GM18520 (cell line): ENCODE results near the gene TRAPPC14.
"Not testable (repeated sequence)": the region's sequence is repeated elsewhere in the genome, so short reads cannot be mapped to it uniquely, and the experiment has no call there.

Source experiments
- ATAC-seq: cut with Tn5 transposase; IDR thresholded peaks from one replicate; pipeline ENCODE4 v1.9.1; 2021; ENCODE audit not compliant: unreplicated experiment

TRAPPC14 gene

GRCh38 chr7:100158229-100159098 is at the start of gene TRAPPC14:
Gene TRAPPC14 (minus strand): TSS chr7:100158723. CDS start chr7:100158499, 224 bp downstream.
- peak; percentile 75 for ATAC-seq

GRCh38 chr7:100204454-100204853 is 45.9 kb upstream of the TRAPPC14 start:
- ATAC-seq: no peak

GRCh38 chr7:100200693-100201092 is 42.2 kb upstream of the TRAPPC14 start:
- no peak for ATAC-seq

GRCh38 chr7:100198266-100198665 is 39.7 kb upstream of the TRAPPC14 start:
- ATAC-seq: no peak

GRCh38 chr7:100195901-100196322 is 37.4 kb upstream of the TRAPPC14 start:
- ATAC-seq: not testable (repeated sequence)

- ATAC-seq: no peak
These were observed 36.7 kb upstream of the TRAPPC14 start for GRCh38 chr7:100195222-100195621.

- no peak for ATAC-seq
These were observed 34.4 kb upstream of the TRAPPC14 start for GRCh38 chr7:100192969-100193368.

GRCh38 chr7:100192281-100192862 is 33.8 kb upstream of the TRAPPC14 start:
- not testable (repeated sequence) for ATAC-seq

GRCh38 chr7:100191775-100192174 is 33.3 kb upstream of the TRAPPC14 start:
- ATAC-seq: no peak

- ATAC-seq: no peak
These were observed 31.7 kb upstream of the TRAPPC14 start for GRCh38 chr7:100190048-100190711.

GRCh38 chr7:100189061-100189460 is 30.5 kb upstream of the TRAPPC14 start:
- no peak for ATAC-seq

GRCh38 chr7:100185726-100186125 is 27.2 kb upstream of the TRAPPC14 start:
- no peak for ATAC-seq

- ATAC-seq: not testable (repeated sequence)
These were observed 24.6 kb upstream of the TRAPPC14 start for GRCh38 chr7:100183090-100183489.

- not testable (repeated sequence) for ATAC-seq
These were observed 24.1 kb upstream of the TRAPPC14 start for GRCh38 chr7:100182616-100183015.

- not testable (repeated sequence) for ATAC-seq
These were observed 21.6 kb upstream of the TRAPPC14 start for GRCh38 chr7:100180084-100180483.

GRCh38 chr7:100177045-100178001 is 18.8 kb upstream of the TRAPPC14 start, which contains the start of the genes GPC2 and STAG3:
Gene GPC2 (minus strand): TSS chr7:100177381. CDS start chr7:100177199, 182 bp downstream.
Gene STAG3 (plus strand): TSS chr7:100177918. CDS start chr7:100180557, 2,639 bp downstream.
- peak; percentile 79 for ATAC-seq

- no peak for ATAC-seq
These were observed 17.8 kb upstream of the TRAPPC14 start for GRCh38 chr7:100176096-100177044.

GRCh38 chr7:100175296-100175935 is 16.9 kb upstream of the TRAPPC14 start:
- no peak for ATAC-seq

GRCh38 chr7:100174582-100174981 is 16.1 kb upstream of the TRAPPC14 start:
- ATAC-seq: no peak
